Kidney (tissue), 14 donors: ENCODE results near the gene CD151. TPM values are rescaled to one million over a fixed set of nuclear protein-coding genes. Genes with fewer than 3 reads are reported as not detected.

Experiments used
- DNase-seq, 5 donors: peaks; one replicate each; pipeline ENCODE4 v3.0.0-alpha.2; 2013 to 2020
- FAIRE-seq: peaks from 2 replicates; lab custom pipeline; 2012; peaks lifted over from hg19 to GRCh38; lab: Jason Lieb, UNC
- H3K27ac ChIP-seq, 2 donors: one replicate each; pipeline ENCODE4 v1.7.0; 2013; ENCODE audit warnings: low read depth in 2 of 2, low read length in 2 of 2, inconsistent platforms in 1 of 2
- H3K27me3 ChIP-seq: one replicate; pipeline ENCODE4 v1.7.1; 2013; ENCODE audit warnings: low read length, inconsistent platforms; ENCODE audit not compliant: control insufficient read depth, insufficient read depth
- H3K36me3 ChIP-seq, 3 donors: one replicate each; pipeline versions ENCODE4 v1.7.0 to v1.7.1; 2013; ENCODE audit warnings: low read length in 3 of 3, control low read depth in 1 of 3, inconsistent platforms in 1 of 3; ENCODE audit not compliant: insufficient read depth in 3 of 3, control insufficient read depth in 2 of 3
- H3K4me1 ChIP-seq, 3 donors: one replicate each; pipeline versions ENCODE4 v1.7.0 to v1.7.1; 2013; ENCODE audit warnings: low read length in 3 of 3, inconsistent platforms in 1 of 3, low read depth in 1 of 3; ENCODE audit not compliant: control insufficient read depth in 2 of 3, insufficient read depth in 2 of 3
- H3K4me3 ChIP-seq, 3 donors: one replicate each; pipeline versions ENCODE4 v1.7.0 to v1.8.1; 2013; ENCODE audit warnings: low read length in 3 of 3, control low read depth in 1 of 3, inconsistent platforms in 1 of 3
- H3K9ac ChIP-seq, 3 donors: one replicate each; pipeline versions ENCODE4 v1.7.0 to v1.7.1; 2013; ENCODE audit warnings: low read length in 3 of 3, control low read depth in 1 of 3, inconsistent platforms in 1 of 3
- H3K9me3 ChIP-seq, 3 donors: one replicate each; pipeline versions ENCODE4 v1.7.0 to v1.7.1; 2013; ENCODE audit warnings: low read length in 3 of 3, control low read depth in 1 of 3, inconsistent platforms in 1 of 3; ENCODE audit not compliant: control insufficient read depth in 2 of 3, insufficient read depth in 1 of 3
- CTCF ChIP-seq: IDR thresholded peaks from 3 replicates; pipeline ENCODE4 v1.5.1; 2012; ENCODE audit warnings: mild to moderate bottlenecking, moderate library complexity, borderline replicate concordance; ENCODE audit not compliant: insufficient read depth; ENCODE audit errors: extremely low read depth
- intact Hi-C: fragments of 100-400 bp; cut with DNase I; formaldehyde crosslinking; loops from one replicate; pipeline ENCODE4 v1.11.1; 2022
- polyA plus RNA-seq: library from polyadenylated mRNA; stranded (reverse); fragments of 350-450 nt; fragmentation: Illumina TruSeq; extraction: RNeasy Lipid Tissue Mini Kit (QIAGEN cat#74804); gene quantifications from one replicate; pipeline ENCODE4 v1.2.3, GENCODE V29; 2014; ENCODE audit warnings: low read depth, low replicate concordance; ENCODE audit not compliant: insufficient read depth
- total RNA-seq: library from RNA; stranded (reverse); fragmentation: NEBNext Ultra II Directional; extraction: Animal tissue kit (Norgen Biotek cat#: 25700); gene quantifications from one replicate; pipeline ENCODE4 v1.2.1, GENCODE V29; 2021
- donor health status: control.
- donor health status: control.
- donor health status: control.
- donor health status: control.
- donor health status: control.
- donor health status: DM: yes; HTN: yes; CAD: no.
- donor health status: Normal renal cell carcinoma (clear cell type).

The CD151 gene
- total and polyA plus RNA-seq, 2 donors from 2014 or later, result 379 to 476 TPM

GRCh38 chr11:843818-844692 lies 11.3 kb downstream of the CD151 start:
- Histone ChIP-seq H3K9me3 (no peaks in the 10 kb centered on the region), H3K27me3 (no peaks in the 10 kb centered on the region), H3K9ac (peak overlapping the region in 1 of 3 donors; percentile 75), H3K27ac (peak overlapping the region; percentile 92 to 93), H3K4me3 (peak overlapping the region in 2 of 3 donors; percentile 47 to 80), H3K4me1 (peaks cover 0 to 36% (median 15%) of the 10 kb centered on the region in 3 donors), H3K36me3 (peaks cover 0 to 13% (median 3%) of the 10 kb centered on the region in 3 donors)
- FAIRE-seq, result no peak
- DNase-seq, result peak; percentile 85 to 98 (median 87)
- intact Hi-C loops, result no loop called here
- no peak for TF ChIP-seq CTCF

GRCh38 chr11:844693-845644 lies 12.2 kb downstream of the CD151 start:
- no peaks in the 10 kb centered on the region for H3K27me3 ChIP-seq
- peaks cover 0 to 39% (median 15%) of the 10 kb centered on the region in 3 donors for H3K4me1 ChIP-seq
- TF ChIP-seq CTCF, result no peak
- peak; percentile 91 to 98 (median 93) for DNase-seq
- peak overlapping the region in 2 of 3 donors; percentile 11 to 61 for H3K9ac ChIP-seq
- peaks cover 0 to 4% (median 2%) of the 10 kb centered on the region in 3 donors for H3K36me3 ChIP-seq
- peak overlapping the region in 2 of 3 donors; percentile 30 to 80 for H3K4me3 ChIP-seq
- no peak for FAIRE-seq
- H3K9me3 ChIP-seq, result no peaks in the 10 kb centered on the region
- intact Hi-C loops, result no loop called here
- H3K27ac ChIP-seq, result peak overlapping the region; percentile 92 to 93

- Histone ChIP-seq H3K4me3 (no peak overlapping the region), H3K27me3 (no peaks in the 10 kb centered on the region), H3K27ac (no peak overlapping the region), H3K4me1 (peaks cover 0 to 31% (median 15%) of the 10 kb centered on the region in 3 donors), H3K9me3 (no peaks in the 10 kb centered on the region), H3K36me3 (no peaks in the 10 kb centered on the region), H3K9ac (no peak overlapping the region)
- DNase-seq (no peak), FAIRE-seq (no peak)
- intact Hi-C loops, result no loop called here
- no peak for TF ChIP-seq CTCF
These were observed 13.2 kb downstream of the CD151 start for GRCh38 chr11:845872-846495.
